HG03432 (cell line): ENCODE data around the gene WDR83.
"Not testable (repeated sequence)": the region's sequence is repeated elsewhere in the genome, so short reads cannot be mapped to it uniquely, and the experiment has no call there.

Experiments
- ATAC-seq: cut with Tn5 transposase; IDR thresholded peaks from one replicate; pipeline ENCODE4 v1.9.1; 2021; ENCODE audit warnings: mild to moderate bottlenecking, moderate library complexity; ENCODE audit not compliant: unreplicated experiment

Gene WDR83

DNA sequence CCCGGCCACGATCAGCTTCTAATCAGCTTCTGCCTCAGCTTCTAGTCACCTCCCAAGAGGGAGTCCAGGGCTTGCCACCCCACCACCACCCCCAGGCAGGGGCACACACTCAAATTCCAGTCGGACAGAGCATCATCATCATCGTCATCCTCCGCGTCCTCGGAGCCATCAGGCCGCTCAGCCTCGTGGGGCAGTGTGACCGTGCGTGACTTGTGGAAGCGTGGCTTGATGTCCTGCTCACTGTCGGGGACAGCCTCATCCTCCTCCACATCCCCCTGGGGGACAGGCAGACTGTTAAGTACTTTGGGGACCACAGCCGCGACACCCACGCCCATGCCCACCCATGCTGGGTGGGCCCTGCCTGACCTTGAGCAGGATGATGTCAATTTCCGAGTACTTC lies 44.6 kb downstream of the WDR83 start:
- no peak for ATAC-seq

GRCh38 chr19:12712077-12712476 lies 45.5 kb downstream of the WDR83 start:
- ATAC-seq = not testable (repeated sequence)

DNA sequence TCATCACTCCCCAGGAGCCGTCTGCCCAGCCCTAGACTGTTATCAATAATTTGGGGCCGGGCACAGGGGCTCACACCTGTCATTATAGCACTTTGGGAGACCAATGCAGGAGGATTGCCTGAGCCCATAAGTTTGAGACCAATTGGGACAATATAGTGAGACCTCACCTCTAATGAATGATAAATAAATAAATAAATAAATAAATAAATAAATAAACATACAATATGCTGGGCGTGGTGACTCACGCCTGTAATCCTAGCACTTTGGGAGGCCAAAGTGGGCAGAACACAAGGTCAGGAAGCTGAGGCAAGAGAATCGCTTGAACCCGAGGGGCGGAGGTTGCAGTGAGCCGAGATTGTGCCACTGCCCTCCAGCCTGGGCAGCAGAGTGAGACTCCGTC lies 46.7 kb downstream of the WDR83 start:
- not testable (repeated sequence) for ATAC-seq

GRCh38 chr19:12715102-12715501 lies 48.5 kb downstream of the WDR83 start:
- ATAC-seq = no peak

DNA sequence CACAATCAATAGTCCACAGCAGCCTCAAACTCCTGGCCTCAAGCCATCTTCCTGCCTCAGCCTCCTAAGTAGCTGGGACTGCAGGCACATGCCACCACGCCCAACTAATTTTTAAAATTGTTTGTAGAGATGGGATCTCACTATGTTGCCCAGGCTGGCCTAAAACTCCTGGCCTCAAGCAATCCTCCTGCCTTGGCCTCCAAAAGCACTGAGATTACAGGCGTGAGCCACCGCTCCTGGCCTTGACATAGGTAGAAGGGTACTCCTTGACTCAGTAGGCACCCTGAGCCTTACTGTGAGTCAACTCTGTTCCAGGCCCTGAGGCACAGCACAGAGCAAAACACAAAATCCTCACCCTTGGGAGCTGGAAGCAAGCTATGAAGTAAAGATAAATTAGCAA lies 49.3 kb downstream of the WDR83 start:
- ATAC-seq = no peak

DNA sequence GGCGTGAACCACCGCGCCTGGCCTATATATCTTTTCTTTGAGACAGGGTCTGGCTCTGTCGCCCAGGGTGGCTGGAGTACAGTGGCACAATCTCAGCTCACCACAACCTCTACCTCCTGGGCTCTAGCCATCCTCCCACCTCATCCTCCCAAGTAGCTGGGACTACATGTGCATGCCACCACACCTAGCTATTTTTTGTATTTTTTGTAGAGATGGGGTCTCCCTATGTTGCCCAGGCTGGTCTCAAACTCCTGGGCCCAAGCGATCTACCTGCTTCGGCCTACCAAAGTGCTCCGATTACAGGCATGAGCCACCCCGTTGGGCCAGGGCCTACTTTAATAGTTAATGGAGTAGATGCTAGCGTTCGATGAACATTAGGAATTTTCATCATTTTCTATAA lies 53.7 kb downstream of the WDR83 start:
- ATAC-seq = no peak

GRCh38 chr19:12720851-12721655 lies 54.4 kb downstream of the WDR83 start:
- ATAC-seq = no peak

DNA sequence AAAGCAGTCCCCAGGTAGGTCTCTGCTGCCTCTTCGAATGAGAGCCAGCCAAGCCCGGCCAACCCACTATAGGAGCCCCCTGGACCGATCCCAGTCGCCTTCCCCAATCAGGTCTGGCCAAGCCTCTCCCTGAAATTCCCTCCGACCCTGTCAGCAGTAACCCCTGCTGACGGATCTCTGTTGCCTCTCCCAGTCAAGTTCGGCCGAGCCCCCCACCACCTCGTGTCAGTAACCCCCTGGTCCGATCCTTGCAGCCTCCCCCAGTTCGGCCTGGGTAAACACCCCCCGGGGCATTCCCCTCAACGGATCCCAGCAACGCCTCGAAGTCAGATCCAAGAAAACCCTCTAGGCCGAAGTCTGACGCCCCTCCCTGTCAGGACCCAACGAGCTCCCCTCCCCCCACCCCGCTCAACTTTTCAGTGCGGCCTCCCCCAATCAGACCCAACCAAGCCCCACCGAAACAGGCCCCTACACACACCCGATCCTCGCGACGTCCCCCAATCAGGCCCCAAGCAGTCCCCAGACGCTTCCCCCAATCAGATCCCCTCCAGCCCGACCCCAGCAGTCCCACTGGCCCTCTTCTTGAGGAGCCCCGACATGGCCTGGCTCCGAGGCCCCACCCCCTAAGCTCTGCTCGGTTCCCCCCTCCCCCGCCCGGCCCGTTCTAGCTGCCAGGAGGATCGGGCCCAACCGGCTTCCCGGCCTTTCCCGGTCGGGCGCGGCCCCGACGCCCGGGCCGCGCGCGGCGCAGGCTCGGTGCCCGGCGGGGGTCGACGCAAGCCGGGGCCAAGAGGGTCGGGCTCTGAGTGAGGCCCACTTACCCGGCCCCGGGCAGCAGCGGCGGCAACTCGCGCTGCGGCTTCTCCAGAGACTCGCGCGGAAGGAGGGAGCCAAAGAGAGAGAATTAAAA lies 55.3 kb downstream of the WDR83 start:
- ATAC-seq = peak; percentile 28

DNA sequence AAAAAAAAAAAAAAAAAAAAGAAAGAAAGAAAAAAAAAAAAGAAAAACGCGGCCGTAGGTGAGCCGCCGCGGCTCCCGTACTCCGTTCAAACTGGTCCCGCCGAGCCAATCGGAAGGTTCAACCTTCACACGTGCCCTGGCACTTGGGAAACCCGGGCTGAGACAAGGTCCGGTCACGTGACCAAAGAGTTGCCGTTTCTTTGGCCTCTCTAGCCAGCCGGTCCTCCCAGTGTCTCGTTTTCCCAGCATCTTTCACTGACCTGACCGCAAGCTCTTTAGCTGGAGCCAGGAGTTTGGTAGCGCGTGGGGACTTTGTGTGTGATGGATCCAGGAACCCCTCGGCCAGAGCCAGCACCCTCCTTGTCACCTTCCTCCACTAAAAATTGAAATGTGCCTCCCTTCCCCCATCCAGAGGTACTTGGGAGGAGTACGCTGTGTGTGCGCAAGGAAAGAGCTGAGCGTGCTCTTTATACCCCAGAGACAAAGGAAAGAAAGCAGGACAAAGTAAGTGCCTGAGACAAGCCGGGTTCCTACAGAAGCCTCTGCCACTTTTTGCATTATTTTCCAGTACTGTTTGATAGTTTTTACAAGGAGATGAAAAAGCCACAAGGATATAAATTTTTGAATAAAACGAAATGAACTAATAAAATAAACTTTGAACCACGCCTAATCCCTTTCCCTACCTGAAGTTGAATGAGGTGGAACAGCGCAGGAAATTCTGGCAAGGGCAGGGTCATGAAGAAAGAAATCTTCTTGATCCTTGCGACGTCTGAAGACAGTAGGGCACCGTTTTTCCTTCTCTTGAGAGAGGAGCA lies 56.2 kb downstream of the WDR83 start:
- ATAC-seq = peak; percentile 71

DNA sequence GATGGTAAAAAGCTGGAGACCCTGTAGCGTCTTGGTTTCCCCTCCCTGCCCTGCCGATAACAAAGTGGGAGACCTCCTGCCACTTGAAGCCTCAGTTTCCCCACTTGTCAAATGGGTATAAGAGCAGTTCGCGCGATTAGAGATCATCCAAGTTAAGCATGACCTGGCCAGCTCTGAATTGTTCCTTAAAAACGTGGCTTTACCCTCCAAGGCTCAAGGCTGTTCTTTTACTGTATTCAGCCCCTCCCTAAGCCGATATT lies 56.7 kb downstream of the WDR83 start:
- no peak for ATAC-seq

GRCh38 chr19:12723641-12724426 lies 57.2 kb downstream of the WDR83 start, which contains the start of gene TNPO2:
TNPO2 (minus strand) TSS chr19:12723932; CDS start chr19:12720977, 2,955 bp downstream.
- peak; percentile 24 for ATAC-seq
